HG03520 (cell line): ENCODE results near the gene OR8K5.
"Not testable (repeated sequence)": the region's sequence is repeated elsewhere in the genome, so short reads cannot be mapped to it uniquely, and the experiment has no call there.

ENCODE experiments used
- ATAC-seq: cut with Tn5 transposase; IDR thresholded peaks from one replicate; pipeline ENCODE4 v1.9.1; 2021; ENCODE audit warnings: mild to moderate bottlenecking, moderate library complexity; ENCODE audit not compliant: unreplicated experiment

The OR8K5 gene, protein sequence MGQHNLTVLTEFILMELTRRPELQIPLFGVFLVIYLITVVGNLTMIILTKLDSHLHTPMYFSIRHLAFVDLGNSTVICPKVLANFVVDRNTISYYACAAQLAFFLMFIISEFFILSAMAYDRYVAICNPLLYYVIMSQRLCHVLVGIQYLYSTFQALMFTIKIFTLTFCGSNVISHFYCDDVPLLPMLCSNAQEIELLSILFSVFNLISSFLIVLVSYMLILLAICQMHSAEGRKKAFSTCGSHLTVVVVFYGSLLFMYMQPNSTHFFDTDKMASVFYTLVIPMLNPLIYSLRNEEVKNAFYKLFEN

DNA sequence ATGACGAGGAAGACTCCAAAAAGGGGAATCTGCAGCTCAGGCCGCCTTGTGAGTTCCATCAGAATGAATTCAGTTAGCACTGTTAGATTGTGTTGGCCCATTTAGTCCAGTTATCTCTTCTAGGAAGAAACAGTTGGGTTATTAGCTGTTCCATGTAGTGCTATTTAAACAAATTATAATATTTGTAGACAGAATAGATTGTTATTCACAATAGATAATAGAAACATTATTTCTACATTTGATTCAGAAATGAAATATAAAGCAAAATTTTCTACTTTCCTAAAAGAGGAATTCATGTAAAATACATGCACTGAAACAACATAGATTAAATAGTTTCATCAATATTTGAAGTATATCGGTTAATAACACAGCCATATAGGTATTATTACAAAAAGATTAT is at the start of gene OR8K5:
Gene OR8K5 (minus strand): TSS at position 101 of the 400 bp plus-strand sequence. CDS start 0 bp downstream, at position 101.
- no peak for ATAC-seq

DNA sequence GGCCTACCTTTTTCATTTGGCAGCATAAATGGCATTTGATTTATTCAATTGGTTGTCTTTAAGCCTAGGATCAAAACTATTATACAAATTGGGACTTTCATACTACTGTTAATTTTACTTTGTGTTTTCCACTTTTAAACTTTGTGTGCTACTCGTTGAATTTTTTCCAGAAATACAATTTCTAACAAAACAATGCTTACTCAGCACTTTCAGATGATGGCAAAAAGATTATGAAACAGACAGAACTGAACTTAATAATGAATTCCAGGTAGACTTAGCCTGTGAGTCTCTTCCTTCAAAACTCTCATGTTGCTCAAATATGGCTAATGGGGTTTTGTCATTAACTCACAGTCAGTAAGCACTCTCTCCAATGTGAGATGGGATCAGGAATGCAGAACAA is 47.7 kb upstream of the OR8K5 start:
- ATAC-seq, result no peak

DNA sequence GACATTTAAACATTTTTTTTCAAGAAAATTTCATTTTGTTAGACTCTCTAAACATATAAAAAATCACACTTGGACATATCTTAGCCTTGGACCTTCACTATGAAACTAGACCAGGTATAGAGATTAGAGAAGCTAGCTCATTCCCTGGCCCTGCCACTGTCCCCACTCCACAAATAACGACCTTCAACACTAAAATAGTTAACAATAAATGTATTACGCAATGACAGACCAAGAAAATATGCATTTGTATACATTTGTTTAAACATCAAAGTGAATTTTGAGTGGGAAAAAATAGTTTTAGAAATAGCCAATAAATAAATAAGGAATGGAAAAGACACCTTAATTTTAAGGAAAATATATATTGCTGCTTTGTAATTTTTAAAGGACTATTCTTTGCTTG is 37.2 kb upstream of the OR8K5 start:
- ATAC-seq, result no peak

DNA sequence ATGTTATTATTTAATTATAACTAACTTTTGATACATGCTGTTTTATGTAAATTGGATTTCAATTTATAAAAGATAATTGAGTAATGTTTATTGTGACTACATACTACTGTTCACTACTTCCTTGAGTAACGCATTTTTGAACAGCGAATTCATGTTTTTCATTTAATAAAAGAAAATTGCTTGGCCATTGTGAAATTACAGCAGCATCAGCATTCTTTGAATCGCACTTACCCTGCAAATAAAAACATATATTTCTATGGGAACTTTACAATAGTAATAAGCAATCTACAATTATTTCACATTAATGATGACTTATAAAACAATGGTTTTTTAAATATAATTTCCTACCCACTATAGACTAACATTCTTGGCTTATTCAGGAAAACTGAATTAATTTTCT is 36.6 kb upstream of the OR8K5 start:
- ATAC-seq, result no peak

DNA sequence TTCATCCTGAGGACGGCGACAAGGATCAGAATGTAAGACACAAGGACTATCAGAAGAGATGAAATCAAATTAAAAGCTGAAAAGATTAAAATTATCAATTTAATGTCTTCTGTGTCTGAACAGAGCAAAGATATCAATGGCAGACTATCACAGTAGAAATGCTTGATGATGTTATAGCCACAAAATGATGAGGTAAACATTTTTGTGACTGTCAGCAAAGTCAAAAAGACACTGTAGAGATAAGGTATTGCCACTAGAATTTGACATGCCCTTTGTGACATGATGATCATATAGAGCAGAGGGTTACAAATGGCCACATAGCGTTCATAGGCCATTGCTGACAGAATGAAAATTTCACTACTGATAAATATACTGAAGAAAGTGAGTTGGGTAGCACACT is 28.5 kb upstream of the OR8K5 start:
- ATAC-seq, result no peak

DNA sequence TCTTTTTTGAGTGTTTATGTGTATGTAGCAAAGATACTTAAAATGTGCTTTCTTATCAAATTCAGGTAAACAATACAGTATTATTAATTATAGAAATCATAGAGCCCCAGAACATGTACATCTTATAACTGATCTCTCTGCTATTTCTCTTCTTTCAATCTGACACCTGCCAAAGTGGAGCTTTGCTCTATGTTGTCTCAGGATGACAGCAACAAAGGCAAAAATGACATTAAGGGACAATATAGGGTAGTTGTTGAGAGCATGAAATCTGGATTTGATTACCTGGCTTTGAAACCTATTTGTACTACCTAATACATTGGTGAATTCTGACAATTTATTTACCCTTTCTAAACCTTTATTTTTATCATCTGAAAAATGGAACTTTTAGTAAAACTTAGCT is 23.3 kb upstream of the OR8K5 start:
- ATAC-seq, result no peak

DNA sequence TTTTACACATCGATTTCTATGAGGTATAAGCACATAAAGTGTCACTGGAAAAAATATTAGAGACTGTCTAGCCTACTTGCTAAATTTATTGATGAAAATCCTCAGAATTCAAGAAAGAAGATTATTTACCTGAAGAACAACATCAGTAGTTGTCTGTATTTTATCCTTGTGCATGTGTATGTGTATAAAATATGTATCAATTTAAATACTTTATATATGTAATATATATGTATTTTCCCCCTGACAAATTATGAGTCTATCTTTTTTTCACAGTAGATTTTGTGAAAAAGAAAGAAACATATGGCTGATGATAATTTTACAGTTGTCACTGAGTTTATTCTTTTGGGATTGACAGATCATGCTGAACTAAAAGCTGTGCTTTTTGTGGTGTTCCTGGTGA is 16.2 kb upstream of the OR8K5 start, which contains the start of gene OR5J2:
Gene OR5J2 (plus strand): TSS at position 301 of the 400 bp plus-strand sequence. CDS start 0 bp downstream, at position 301.
- ATAC-seq, result no peak

DNA sequence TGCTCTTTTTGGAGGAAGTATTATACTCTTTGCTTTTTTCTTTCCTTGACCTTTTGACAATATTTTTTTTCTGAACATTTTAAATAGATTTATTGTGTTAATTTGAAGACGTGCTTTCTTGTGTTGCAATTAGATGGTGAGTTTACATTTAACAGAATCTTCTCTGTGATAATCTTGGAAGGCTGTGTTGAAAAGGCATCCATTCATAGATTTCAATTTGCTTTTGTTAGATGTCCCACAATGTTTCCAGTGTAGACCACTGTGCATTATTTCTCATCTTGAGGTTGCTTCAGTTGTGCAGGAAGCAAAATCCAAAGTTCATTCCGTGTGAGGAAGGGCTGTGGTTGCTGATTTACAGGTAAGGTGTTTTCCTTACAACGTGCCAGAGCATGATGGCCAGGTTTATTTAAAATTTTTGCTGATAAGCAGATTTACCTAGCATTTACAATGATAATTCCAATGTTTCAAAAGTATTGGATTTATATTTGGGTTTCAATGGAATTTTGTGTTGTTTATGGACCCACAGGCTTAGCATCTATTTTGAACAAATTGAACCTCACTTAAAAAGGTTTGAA is 12.2 kb upstream of the OR8K5 start:
- no peak for ATAC-seq

DNA sequence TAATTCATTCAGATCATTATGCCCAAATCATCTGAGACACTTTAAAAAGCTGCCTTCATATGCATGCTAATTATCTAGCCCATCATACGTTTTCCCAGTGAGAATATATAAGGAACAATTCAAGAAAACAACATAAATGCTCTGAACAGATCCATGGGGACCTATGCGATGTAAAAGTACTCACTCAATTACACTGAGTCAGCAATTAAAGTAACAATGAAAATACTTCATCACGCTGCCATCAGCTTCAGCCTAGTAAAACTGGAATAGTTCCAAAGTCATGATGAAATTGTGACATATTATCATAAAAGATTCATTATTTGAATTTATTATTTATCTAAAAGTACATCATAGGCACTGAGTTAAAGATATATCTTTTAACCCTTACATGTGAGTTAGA is 3.7 kb upstream of the OR8K5 start:
- ATAC-seq, result no peak

DNA sequence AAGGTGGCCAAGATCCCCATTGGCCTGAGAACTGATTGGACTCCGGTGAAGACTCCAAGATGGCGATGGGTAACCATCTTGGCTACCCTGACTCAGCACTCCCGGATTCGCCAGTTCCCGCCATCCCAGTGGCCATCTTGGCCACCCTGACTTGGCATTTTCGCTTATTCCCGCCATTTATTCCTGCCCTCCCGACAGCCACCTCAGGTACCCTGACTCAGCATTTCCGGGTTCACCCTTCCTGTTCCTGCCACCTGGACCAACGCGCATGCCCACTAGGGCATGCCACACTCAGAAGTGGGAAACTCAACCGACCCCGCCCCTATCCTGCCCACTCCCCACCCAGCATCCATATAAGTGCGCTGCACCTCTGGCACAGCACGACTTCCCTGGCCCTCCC is 7.8 kb downstream of the OR8K5 start:
- no peak for ATAC-seq

DNA sequence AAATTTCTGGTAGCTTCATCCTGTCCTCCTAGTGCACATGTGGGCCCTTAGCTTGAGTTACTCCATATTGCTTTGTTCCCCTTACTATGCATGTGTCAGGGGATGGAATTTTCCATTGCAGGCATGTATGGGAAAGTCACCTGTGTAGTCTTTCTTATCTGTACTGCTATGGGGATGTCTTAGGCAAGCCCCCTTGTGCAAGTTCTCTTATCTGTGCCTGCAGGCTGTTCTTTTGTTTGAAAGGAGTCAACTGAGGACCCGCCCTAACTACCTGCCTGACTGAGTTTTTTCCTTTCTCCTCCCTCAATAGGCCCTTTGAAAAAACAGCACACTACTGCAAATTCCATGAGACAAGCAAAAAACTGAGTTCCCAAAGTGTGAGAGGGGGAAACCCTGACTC is 8.7 kb downstream of the OR8K5 start:
- ATAC-seq, result no peak

DNA sequence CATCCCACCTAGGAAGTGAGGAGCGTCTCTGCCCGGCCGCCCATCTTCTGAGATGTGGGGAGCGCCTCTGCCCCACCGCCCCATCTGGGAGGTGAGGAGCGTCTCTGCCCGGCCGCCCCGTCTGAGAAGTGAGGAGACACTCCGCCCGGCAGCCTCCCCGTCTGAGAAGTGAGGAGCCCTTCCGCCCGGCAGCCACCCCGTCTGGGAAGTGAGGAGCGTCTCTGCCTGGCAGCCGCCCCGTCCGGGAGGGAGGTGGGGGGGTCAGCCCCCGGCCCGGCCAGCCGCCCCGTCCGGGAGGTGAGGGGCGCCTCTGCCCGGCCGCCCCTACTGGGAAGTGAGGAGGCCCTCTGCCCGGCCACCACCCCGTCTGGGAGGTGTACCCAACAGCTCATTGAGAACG is 16.4 kb downstream of the OR8K5 start:
- ATAC-seq, result not testable (repeated sequence)

DNA sequence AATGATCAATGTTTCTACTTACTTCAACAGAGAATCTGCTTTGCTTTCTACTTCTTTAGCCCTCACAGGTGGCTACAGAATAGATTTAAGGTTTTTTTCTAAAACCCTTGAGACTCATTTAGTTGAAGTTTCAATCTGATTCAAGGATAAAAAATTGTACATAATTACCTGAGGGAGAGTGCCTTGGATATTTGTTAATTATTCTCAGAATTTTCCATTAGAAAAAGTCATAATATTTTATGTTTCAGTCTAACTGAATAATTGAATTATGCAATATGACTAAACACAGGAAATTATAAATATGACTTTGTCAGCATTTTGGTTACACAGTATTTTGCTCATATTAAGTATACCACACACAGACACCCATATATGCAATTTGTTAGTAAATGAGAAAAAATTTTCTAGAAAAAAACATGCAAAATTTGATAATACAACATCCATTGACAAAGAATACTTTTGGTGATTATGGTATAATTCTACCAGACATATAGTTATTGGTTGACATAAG is 19.9 kb downstream of the OR8K5 start, which contains the start of gene OR8J3:
Gene OR8J3 (minus strand): TSS at position 51 of the 511 bp plus-strand sequence. CDS start 2,483 bp downstream, outside the sequence.
- no peak for ATAC-seq

DNA sequence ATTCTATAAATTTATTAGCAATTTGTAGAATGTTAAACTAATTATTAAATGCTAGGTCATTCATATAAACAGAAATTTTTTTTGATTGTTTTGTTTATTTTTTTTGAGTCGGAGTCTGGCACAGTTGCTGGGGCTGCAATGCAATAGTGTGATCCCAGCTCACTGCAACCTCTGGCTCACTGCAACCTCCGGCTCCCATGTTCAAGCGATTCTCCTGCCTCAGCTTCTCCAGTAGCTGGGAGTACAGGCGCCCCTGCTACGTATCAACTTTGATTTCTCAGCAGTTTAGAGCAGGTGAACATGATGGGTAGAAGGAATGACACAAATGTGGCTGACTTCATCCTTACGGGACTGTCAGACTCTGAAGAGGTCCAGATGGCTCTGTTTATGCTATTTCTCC is 38.0 kb downstream of the OR8K5 start, which contains the start of gene OR8H3:
Gene OR8H3 (plus strand): TSS at position 301 of the 400 bp plus-strand sequence. CDS start 0 bp downstream, at position 301.
- no peak for ATAC-seq
